Dedifferentiated amniotic fluid mesenchymal stem cell (primary cell): ENCODE measurements around the gene ACVR1.

Experiments used
- DNase-seq: peaks from one replicate; pipeline ENCODE4 v3.0.0-alpha.2; 2016; ENCODE audit errors: extremely low spot score

The ACVR1 gene

GRCh38 chr2:157853211-157853610 lies 22.9 kb downstream of the ACVR1 start:
- no peak for DNase-seq

DNA sequence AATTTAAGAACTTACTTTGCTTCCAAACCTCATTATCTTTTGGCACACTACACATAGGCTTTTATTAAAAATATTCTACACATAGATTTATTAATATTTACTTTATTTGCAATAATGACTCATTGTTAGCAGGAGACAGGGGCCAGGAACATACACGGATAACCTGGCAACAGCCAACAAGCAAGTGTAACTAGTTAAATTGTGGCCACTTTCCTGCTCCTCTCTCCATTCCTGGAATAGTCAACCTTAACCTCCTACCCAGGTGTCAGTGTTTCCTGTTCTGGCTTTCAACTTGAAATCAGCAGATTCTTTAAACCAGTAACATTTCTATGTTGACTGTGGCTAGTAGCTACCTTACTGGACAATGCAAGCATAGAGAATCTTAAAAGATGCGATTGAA lies 26.5 kb downstream of the ACVR1 start:
- DNase-seq: no peak

GRCh38 chr2:157848213-157848612 lies 27.9 kb downstream of the ACVR1 start:
- DNase-seq: no peak

DNA sequence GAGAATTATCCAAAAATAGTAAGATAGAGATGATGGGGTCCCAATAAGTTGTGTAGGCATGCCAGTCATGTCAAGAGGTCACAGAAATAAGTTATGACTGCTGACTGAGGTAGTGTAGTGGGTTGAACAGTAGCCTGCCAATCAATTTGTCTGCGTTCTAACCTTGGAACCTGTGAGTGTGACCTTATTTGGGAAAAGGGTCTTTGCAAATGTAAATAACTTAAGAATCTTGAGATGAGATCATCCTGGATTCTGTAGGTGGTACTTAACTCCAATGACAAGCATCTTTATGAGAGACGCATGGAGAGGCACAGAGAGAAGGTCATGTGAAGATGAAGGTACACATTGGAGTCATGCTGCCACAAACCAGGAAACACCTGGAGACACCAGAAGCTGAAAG lies 31.0 kb downstream of the ACVR1 start:
- no peak for DNase-seq

- DNase-seq: no peak
Observed at GRCh38 chr2:157843935-157844334, 32.2 kb downstream of the ACVR1 start.

DNA sequence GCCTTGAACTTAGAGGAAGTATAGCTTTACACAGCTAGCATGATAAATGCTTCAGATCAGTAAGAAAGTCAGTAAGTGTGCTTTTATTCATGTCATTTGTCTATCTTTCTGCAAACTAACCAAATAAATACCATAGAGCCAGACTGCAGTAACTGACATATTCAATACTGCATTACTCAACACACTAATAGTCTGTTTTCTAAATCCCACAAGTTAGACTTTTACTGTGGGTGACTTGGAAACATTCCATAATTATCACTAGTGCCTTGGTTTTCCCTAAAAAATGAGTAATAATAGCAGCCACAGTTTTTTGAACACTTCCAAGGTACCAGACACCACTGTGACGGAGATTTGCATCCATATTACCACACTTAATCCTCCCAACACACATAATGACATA lies 33.0 kb downstream of the ACVR1 start:
- DNase-seq: no peak

DNA sequence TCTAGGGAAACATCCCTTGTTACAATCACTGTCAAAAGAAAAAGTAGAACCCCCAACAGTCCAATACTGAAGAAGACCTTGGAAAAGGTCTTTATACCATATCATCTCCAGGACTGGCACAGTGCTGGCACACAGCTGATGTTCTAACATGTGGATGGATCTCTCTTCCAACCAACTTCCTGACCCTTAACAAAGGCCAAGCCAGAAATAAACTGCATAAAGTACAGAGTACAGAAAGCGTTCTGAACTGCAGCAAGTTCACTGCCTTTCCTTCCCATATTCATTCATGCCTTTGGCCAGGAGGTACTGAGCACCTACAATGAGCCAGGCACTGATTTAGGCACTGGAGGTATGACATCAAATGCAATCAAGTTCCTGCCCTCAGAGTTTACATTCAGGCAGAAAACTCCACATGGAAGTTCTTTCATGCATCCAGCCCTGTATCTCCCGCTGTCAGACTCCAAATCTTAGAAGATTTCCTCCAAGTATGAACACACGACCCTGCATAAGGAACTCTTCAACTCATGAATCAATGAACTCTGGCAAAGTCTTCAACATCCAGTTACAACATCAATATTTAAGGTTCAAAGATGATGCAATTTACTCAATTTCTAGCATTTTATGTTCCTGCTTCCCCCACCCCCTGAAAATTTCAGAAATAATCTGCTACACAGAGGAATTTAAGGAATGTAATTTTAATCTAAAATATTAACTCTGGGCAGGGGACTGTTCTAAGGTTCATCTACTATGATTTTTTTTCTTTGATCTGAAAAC lies 33.8 kb downstream of the ACVR1 start:
- DNase-seq: no peak

DNA sequence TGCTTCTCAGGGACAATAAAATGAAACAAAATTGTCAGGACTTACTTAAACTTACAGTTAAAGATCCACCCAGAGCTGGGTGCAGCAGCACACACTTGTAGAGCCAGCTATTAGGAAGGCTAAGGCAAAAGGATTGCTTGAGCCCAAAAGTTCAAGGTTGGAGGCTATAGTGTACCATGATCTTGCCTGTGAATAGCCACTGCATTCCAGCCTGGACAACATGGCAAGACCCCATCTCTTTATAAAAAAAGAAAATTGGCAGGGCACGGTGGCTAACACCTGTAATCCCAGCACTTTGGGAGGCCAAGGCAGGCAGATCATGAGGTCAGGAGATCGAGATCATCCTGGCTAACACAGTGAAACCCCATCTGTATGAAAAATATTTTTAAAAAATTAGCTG lies 34.6 kb downstream of the ACVR1 start:
- DNase-seq: no peak

DNA sequence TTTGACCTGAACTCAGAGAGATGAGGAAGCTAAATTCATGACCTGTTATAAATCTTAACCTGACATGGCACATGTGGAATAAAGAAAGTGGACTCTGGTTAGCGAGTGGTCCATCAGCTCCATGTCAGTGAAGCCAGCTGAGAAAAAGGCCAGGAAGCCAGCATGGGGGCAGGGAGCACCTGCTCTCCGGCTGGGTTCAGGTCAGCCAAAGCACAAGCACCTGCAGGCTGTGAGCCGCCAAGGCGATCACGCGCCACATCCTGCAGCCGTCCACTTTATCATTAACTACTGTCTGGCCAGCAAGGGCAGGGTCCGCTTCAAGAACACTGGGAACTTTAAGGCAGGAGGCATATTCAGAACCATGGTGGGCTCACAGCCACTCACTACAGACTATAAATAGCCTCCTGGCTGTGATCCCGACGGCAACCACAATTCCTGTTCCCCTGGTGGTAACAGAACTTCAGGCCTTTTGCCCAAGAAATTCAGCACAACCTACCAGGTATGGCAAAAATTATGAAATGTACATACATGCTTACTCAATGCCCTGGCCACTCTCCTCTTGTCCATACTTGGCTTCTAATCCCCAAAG lies 35.5 kb downstream of the ACVR1 start:
- no peak for DNase-seq

DNA sequence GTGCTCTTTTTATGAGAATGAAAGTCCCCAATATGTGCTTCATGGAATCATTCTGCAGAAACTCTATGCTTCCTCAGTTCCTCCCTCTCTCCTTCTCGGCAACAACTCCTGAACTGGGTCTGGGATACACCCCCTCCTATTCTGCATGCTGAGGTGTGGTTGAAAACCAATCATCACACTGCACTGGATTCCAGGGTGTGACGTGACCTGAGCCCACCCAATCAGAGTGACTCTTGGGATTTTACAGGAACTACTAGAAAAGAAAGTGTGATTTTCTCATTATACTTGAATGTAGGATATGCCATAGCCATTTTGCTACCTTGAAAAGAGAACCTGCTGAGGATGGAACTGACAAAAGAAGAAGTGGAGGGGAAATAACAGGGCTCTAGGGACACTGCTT lies 36.3 kb downstream of the ACVR1 start:
- DNase-seq: no peak

DNA sequence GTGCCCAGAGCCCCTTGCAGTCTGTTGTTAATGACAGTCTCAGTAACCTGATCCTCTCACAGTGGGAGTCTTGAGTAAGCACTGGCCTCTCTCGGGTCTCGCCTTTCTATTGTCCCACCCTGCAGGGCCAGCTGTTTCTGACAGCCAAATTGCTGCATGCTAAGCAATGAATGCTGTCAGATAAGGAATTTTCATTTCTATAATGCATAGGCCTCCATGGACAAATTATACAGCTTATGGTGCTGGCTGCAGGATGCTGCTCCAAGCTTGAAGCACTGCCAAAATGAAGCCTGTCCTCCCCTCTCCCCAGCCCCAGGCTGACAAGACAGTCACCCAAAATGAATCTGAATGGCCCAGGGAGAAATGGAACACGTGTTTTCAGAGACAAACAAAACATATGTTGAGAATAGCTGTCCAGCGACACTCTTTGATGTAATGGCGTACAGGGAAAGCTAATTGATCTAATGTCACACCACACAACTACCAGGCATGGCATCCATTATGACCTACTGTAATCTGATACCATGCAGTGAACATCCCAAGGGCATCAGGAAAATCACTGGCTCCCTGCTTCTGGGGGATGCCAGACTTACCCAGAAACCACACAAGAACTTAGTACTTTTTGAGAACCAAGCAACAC lies 36.8 kb downstream of the ACVR1 start:
- DNase-seq: peak; percentile 49

DNA sequence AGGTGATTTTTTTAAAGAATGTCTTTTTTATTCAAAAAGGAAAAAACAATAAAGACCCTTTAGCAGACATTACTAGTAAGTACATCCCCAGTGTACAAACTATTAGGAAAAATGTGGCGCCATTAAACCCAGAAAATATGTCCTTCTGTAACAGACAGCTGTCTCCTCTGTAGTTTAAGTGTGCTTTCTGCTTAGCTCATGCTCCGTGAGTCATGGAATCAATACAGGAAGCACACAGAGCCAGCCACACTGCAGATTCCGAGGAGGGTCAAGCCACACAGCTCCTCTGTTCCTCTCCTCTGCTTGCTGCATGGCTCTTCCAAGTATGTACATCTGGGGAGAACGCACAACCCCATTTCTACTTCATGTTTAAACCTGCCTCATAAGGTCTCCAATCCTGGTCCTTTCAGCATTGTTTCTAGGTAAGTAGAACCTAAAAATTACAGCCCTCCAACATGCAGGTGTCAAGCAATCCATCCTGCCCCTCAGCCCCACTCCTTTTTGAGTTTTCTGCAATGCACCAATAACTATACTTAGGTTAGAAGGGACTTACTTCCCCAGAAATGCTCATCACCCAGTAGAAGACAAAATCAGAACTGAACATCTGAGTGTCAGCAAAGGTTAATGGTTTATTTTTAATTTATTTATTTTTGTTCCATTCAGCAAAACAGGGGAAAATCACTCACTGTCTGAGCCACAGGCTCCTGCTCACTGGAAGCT lies 37.5 kb downstream of the ACVR1 start:
- peak; percentile 82 for DNase-seq

GRCh38 chr2:157837851-157838441 lies 38.2 kb downstream of the ACVR1 start:
- peak; percentile 26 for DNase-seq

GRCh38 chr2:157836531-157836930 lies 39.6 kb downstream of the ACVR1 start:
- DNase-seq: no peak

GRCh38 chr2:157835425-157835824 lies 40.7 kb downstream of the ACVR1 start:
- no peak for DNase-seq

GRCh38 chr2:157835006-157835405 lies 41.1 kb downstream of the ACVR1 start:
- no peak for DNase-seq

- DNase-seq: no peak
Observed at GRCh38 chr2:157833721-157834120, 42.4 kb downstream of the ACVR1 start.

- no peak for DNase-seq
Observed at GRCh38 chr2:157831573-157832315, 44.4 kb downstream of the ACVR1 start.

DNA sequence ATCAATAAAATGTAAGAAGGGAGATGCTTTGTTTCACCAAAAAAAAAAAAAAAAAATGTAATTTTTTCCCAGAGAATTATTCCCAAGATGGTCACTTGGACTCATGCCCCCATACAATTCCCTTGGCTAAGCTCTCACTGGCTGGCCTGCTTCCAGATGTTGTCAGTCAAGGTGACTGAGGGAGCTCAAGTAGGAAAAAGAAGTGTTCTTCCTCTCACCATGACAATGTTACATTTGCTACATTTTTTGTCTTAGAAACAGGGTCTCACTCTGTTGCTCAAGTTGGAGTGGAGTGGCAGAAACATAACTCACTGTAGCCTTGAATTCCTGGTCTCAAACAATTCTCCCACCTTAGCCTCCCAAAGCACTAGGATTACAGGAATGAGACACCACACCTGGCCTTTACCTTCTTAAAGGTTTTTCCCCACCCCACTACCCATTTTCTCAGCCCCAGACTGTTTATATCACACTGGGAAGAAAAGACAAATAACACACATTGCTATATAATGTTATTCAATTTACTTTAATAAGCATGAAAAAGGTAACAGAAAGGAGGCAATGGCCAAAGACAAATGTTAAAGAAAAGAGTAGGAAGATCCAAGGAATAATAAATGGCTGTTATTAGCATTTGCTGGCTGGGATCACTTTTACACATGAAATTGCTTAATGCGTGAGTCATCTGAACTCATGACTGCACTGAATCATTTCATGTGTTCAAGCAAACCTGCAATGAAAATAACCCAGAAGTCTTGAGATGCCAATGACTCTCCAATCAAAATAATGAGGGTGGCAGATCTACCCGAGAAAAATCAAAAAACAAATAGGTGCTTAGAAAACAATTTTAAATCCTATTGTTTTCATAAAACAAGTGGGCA lies 45.2 kb downstream of the ACVR1 start:
- DNase-seq: peak; percentile 81

- no peak for DNase-seq
Observed at GRCh38 chr2:157830266-157830665, 45.9 kb downstream of the ACVR1 start.
